K562 (cell line): ENCODE results near the gene SIK3. TPM values are rescaled to one million over a fixed set of nuclear protein-coding genes. Genes with fewer than 3 reads are reported as not detected.

Experiments used
- DPF2 ChIP-seq: fragments of 450-650 bp; IDR thresholded peaks from 2 replicates; pipeline ENCODE4 v1.6.1; 2016
- PCBP1 ChIP-seq: fragments of 200-400 bp; formaldehyde crosslinking; IDR thresholded peaks from 2 replicates; pipeline ENCODE4 v1.6.1; 2018; ENCODE audit warnings: mild to moderate bottlenecking, low read depth, low read length; ENCODE audit not compliant: poor library complexity, severe bottlenecking
- POLR2A ChIP-seq: fragments of 450-650 bp; conservative IDR thresholded peaks from 2 replicates; pipeline ENCODE4 v1.6.1; 2016
- SMAD2 ChIP-seq: fragments of 150-350 bp; IDR thresholded peaks from 2 replicates; pipeline ENCODE4 v1.6.1; 2014; ENCODE audit warnings: low read depth, mild to moderate bottlenecking, low read length
- TFAP4 ChIP-seq: sonication (generic); formaldehyde crosslinking; IDR thresholded peaks from 2 replicates; pipeline ENCODE4 v1.8.0; 2022; ENCODE audit warnings: missing genetic modification reagents, mild to moderate bottlenecking, moderate library complexity, borderline replicate concordance
- ZNF311 ChIP-seq: fragments of 250-450 bp; sonication (Bioruptor Pico); IDR thresholded peaks from 2 replicates; pipeline ENCODE4 v1.4.0; 2020; ENCODE audit warnings: mild to moderate bottlenecking, moderate library complexity
- polyA plus RNA-seq, 8 experiments: library from polyadenylated mRNA; depleted of rRNA in 4 of 8; stranded (reverse) in 5 of 8; unstranded in 3 of 8; fragments of >200 nt; fragmentation: Nextera tagmentation in 2 of 8; fragmentation: Illumina TruSeq in 1 of 8; extraction: Ambion mirVana in 2 of 8; extraction: Trizol in 1 of 8; gene quantifications; 2 replicates each; pipeline versions ENCODE4 v1.2.1 to v1.2.3, GENCODE V29; 2011 to 2014; ENCODE audit warnings: inconsistent platforms in 1 of 8, missing spikeins in 1 of 8
- total RNA-seq, 7 experiments: library from RNA; depleted of rRNA in 6 of 7; stranded (reverse); fragments of >200 nt in 6 of 7; fragmentation: Illumina TruSeq in 2 of 7; extraction: Trizol in 2 of 7; gene quantifications; 2 replicates each; pipeline versions ENCODE4 v1.2.1 to v1.2.3, GENCODE V29; 2011 to 2021; ENCODE audit warnings: low replicate concordance in 1 of 7
- TF ChIP-seq, protein P1 (sequence below): fragments of 200-600 bp; sonication (generic); IDR thresholded peaks from one replicate; pipeline ENCODE4 v1.6.1; 2012; ENCODE audit warnings: mild to moderate bottlenecking, low read depth, low read length, inconsistent platforms
- TF ChIP-seq, protein P2 (sequence below): sonication (generic); formaldehyde crosslinking; IDR thresholded peaks from 2 replicates; pipeline ENCODE4 v1.8.0; 2023; ENCODE audit warnings: missing genetic modification reagents, mild to moderate bottlenecking, borderline replicate concordance

Gene SIK3
- total and polyA plus RNA-seq, 9 of the 15 experiments (the other 6 are each of a cell fraction or from before 2014, with no cell fraction given): 1.6 to 21.6 (median 8.0) TPM

DNA sequence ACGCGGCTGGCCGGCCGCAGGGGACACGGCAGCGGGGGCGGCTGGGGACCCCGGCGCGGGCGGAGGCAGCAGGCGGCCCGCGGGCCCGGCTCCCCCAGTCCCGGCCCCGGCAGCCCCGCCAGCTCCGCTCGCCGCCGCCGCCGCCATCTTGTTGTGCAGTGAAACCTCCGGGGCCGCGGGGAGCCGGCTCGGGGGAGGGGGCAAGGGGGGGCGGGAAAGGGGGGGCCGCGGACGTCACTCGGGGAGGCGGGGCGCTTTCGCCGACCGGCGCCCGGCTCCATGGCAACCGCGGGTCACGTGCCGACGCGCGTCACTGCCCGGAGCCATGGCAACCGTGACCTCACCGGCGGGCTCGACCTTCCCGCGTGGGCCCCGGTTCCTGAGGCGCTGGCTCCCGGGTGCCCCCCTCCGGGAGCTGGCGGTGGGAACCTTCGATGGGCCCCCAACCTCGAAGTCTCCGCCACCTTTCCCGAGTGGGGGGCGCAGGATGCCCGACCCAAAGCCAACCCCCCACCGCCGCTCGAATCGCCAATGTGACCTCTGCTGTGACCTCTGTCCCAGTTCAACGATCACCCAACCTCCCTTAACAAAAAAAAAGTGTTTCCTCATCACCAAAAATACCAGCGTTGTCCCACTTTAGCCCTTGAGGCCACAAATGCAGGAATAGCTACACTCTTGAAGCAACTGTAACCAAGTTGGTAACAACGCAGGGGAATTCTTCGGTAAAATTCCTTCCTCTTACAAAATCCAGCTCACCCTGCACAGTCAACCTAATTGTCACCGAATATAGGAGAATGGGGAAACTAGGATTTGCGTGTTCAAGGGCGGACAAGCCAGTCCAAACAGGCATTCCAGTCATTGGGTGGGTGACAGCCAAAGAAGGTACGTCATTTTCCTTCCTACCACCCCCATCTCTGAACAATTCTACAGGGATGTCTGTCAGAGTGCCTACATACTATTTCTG is at the start of gene SIK3 (continued):
- TF ChIP-seq, protein P1, sequence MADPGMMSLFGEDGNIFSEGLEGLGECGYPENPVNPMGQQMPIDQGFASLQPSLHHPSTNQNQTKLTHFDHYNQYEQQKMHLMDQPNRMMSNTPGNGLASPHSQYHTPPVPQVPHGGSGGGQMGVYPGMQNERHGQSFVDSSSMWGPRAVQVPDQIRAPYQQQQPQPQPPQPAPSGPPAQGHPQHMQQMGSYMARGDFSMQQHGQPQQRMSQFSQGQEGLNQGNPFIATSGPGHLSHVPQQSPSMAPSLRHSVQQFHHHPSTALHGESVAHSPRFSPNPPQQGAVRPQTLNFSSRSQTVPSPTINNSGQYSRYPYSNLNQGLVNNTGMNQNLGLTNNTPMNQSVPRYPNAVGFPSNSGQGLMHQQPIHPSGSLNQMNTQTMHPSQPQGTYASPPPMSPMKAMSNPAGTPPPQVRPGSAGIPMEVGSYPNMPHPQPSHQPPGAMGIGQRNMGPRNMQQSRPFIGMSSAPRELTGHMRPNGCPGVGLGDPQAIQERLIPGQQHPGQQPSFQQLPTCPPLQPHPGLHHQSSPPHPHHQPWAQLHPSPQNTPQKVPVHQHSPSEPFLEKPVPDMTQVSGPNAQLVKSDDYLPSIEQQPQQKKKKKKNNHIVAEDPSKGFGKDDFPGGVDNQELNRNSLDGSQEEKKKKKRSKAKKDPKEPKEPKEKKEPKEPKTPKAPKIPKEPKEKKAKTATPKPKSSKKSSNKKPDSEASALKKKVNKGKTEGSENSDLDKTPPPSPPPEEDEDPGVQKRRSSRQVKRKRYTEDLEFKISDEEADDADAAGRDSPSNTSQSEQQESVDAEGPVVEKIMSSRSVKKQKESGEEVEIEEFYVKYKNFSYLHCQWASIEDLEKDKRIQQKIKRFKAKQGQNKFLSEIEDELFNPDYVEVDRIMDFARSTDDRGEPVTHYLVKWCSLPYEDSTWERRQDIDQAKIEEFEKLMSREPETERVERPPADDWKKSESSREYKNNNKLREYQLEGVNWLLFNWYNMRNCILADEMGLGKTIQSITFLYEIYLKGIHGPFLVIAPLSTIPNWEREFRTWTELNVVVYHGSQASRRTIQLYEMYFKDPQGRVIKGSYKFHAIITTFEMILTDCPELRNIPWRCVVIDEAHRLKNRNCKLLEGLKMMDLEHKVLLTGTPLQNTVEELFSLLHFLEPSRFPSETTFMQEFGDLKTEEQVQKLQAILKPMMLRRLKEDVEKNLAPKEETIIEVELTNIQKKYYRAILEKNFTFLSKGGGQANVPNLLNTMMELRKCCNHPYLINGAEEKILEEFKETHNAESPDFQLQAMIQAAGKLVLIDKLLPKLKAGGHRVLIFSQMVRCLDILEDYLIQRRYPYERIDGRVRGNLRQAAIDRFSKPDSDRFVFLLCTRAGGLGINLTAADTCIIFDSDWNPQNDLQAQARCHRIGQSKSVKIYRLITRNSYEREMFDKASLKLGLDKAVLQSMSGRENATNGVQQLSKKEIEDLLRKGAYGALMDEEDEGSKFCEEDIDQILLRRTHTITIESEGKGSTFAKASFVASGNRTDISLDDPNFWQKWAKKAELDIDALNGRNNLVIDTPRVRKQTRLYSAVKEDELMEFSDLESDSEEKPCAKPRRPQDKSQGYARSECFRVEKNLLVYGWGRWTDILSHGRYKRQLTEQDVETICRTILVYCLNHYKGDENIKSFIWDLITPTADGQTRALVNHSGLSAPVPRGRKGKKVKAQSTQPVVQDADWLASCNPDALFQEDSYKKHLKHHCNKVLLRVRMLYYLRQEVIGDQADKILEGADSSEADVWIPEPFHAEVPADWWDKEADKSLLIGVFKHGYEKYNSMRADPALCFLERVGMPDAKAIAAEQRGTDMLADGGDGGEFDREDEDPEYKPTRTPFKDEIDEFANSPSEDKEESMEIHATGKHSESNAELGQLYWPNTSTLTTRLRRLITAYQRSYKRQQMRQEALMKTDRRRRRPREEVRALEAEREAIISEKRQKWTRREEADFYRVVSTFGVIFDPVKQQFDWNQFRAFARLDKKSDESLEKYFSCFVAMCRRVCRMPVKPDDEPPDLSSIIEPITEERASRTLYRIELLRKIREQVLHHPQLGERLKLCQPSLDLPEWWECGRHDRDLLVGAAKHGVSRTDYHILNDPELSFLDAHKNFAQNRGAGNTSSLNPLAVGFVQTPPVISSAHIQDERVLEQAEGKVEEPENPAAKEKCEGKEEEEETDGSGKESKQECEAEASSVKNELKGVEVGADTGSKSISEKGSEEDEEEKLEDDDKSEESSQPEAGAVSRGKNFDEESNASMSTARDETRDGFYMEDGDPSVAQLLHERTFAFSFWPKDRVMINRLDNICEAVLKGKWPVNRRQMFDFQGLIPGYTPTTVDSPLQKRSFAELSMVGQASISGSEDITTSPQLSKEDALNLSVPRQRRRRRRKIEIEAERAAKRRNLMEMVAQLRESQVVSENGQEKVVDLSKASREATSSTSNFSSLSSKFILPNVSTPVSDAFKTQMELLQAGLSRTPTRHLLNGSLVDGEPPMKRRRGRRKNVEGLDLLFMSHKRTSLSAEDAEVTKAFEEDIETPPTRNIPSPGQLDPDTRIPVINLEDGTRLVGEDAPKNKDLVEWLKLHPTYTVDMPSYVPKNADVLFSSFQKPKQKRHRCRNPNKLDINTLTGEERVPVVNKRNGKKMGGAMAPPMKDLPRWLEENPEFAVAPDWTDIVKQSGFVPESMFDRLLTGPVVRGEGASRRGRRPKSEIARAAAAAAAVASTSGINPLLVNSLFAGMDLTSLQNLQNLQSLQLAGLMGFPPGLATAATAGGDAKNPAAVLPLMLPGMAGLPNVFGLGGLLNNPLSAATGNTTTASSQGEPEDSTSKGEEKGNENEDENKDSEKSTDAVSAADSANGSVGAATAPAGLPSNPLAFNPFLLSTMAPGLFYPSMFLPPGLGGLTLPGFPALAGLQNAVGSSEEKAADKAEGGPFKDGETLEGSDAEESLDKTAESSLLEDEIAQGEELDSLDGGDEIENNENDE: no peak
- peak; percentile 63 for TF ChIP-seq DPF2
- TF ChIP-seq SMAD2: no peak
- TF ChIP-seq, protein P2, sequence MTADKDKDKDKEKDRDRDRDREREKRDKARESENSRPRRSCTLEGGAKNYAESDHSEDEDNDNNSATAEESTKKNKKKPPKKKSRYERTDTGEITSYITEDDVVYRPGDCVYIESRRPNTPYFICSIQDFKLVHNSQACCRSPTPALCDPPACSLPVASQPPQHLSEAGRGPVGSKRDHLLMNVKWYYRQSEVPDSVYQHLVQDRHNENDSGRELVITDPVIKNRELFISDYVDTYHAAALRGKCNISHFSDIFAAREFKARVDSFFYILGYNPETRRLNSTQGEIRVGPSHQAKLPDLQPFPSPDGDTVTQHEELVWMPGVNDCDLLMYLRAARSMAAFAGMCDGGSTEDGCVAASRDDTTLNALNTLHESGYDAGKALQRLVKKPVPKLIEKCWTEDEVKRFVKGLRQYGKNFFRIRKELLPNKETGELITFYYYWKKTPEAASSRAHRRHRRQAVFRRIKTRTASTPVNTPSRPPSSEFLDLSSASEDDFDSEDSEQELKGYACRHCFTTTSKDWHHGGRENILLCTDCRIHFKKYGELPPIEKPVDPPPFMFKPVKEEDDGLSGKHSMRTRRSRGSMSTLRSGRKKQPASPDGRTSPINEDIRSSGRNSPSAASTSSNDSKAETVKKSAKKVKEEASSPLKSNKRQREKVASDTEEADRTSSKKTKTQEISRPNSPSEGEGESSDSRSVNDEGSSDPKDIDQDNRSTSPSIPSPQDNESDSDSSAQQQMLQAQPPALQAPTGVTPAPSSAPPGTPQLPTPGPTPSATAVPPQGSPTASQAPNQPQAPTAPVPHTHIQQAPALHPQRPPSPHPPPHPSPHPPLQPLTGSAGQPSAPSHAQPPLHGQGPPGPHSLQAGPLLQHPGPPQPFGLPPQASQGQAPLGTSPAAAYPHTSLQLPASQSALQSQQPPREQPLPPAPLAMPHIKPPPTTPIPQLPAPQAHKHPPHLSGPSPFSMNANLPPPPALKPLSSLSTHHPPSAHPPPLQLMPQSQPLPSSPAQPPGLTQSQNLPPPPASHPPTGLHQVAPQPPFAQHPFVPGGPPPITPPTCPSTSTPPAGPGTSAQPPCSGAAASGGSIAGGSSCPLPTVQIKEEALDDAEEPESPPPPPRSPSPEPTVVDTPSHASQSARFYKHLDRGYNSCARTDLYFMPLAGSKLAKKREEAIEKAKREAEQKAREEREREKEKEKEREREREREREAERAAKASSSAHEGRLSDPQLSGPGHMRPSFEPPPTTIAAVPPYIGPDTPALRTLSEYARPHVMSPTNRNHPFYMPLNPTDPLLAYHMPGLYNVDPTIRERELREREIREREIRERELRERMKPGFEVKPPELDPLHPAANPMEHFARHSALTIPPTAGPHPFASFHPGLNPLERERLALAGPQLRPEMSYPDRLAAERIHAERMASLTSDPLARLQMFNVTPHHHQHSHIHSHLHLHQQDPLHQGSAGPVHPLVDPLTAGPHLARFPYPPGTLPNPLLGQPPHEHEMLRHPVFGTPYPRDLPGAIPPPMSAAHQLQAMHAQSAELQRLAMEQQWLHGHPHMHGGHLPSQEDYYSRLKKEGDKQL (CRISPR knock-in tag): no peak
- TF ChIP-seq ZNF311 (CRISPR knock-in tag): no peak
- TF ChIP-seq POLR2A: peak; percentile 63
- TF ChIP-seq PCBP1: peak; percentile 78
- TF ChIP-seq TFAP4 (CRISPR knock-in tag): peak; percentile 71; the same call in 1 of the 2 replicates
